IMR-90 (cell line): ENCODE measurements around the gene FBXW7. TPM values are rescaled to one million over a fixed set of nuclear protein-coding genes. Genes with fewer than 3 reads are reported as not detected.

Experiments used
- ATAC-seq: fragments of 200-7000 bp; cut with Tn5 transposase; 2 replicates; pipeline ENCODE4 v1.9.1; 2020; ENCODE audit warnings: low read depth, mild to moderate bottlenecking, moderate library complexity
- BruUV-seq: library from RNA; stranded (reverse); fragments of 400-500 nt; replicated peaks from 2 replicates; lab custom pipeline; 2021; lab: Mats Ljungman, UMichigan
- CTCF ChIA-PET: fragments of 300-600 bp; formaldehyde crosslinking; extraction: SDS; loops from one replicate; lab custom pipeline; 2021; ENCODE audit warnings: antibody characterized with exemption; lab: Yijun Ruan, JAX
- POLR2A ChIA-PET: fragments of 300-600 bp; sonication (Branson Sonifier 250); formaldehyde crosslinking; loops from one replicate; lab custom pipeline; 2022; ENCODE audit warnings: antibody characterized with exemption; ENCODE audit not compliant: unreplicated experiment; lab: Charles Lee
- DNase-seq: peaks from one replicate; pipeline ENCODE4 v3.0.0; 2013
- H2AFZ ChIP-seq: replicated peaks from 2 replicates; pipeline ENCODE3; 2013; ENCODE audit warnings: low read length, mild to moderate bottlenecking; ENCODE audit not compliant: poor library complexity
- H2AK5ac ChIP-seq: 2 replicates; pipeline ENCODE4 v1.6.1; 2013; ENCODE audit warnings: low read depth, low read length, inconsistent platforms
- H2AK9ac ChIP-seq: replicated peaks from 2 replicates; pipeline ENCODE3; 2013; ENCODE audit warnings: mild to moderate bottlenecking, low read depth, low read length, moderate library complexity; ENCODE audit not compliant: poor library complexity
- H2BK120ac ChIP-seq: 2 replicates; pipeline ENCODE4 v1.6.1; 2013; ENCODE audit warnings: low read depth, low read length, inconsistent platforms
- H2BK15ac ChIP-seq: 3 replicates; pipeline ENCODE4 v1.6.1; 2013; ENCODE audit warnings: low read depth, low read length, inconsistent platforms
- H2BK20ac ChIP-seq: 2 replicates; pipeline ENCODE4 v1.6.1; 2013; ENCODE audit warnings: low read depth, mild to moderate bottlenecking, inconsistent platforms, low read length, moderate library complexity
- H2BK5ac ChIP-seq: 2 replicates; pipeline ENCODE4 v1.6.1; 2013; ENCODE audit warnings: mild to moderate bottlenecking, low read depth, low read length, inconsistent platforms; ENCODE audit not compliant: poor library complexity, severe bottlenecking
- H3K14ac ChIP-seq: replicated peaks from 2 replicates; pipeline ENCODE4 v1.6.1; 2013; ENCODE audit warnings: low read depth, low read length, inconsistent platforms
- H3K18ac ChIP-seq: 2 replicates; pipeline ENCODE4 v1.6.1; 2013; ENCODE audit warnings: low read depth, low read length, control low read depth
- H3K23ac ChIP-seq: 2 replicates; pipeline ENCODE4 v1.6.1; 2013; ENCODE audit warnings: low read depth, low read length, inconsistent platforms
- H3K27ac ChIP-seq: 2 replicates; pipeline ENCODE4 v1.5.1; 2013; ENCODE audit warnings: mild to moderate bottlenecking, control low read depth, low read length; ENCODE audit not compliant: insufficient read depth
- H3K27me3 ChIP-seq: 2 replicates; pipeline ENCODE4 v1.6.1; 2013; ENCODE audit warnings: low read length; ENCODE audit not compliant: control insufficient read depth, insufficient read depth
- H3K36me3 ChIP-seq: 2 replicates; pipeline ENCODE4 v1.6.1; 2013; ENCODE audit warnings: low read length, mixed read lengths; ENCODE audit not compliant: control insufficient read depth, insufficient read depth
- H3K4ac ChIP-seq: 2 replicates; pipeline ENCODE4 v1.6.1; 2013; ENCODE audit warnings: low read depth, low read length, inconsistent platforms
- H3K4me1 ChIP-seq: 2 replicates; pipeline ENCODE4 v1.6.1; 2013; ENCODE audit warnings: low read length, mixed read lengths; ENCODE audit not compliant: control insufficient read depth, insufficient read depth
- H3K4me2 ChIP-seq: 2 replicates; pipeline ENCODE4 v1.6.1; 2013; ENCODE audit warnings: low read depth, mild to moderate bottlenecking, control low read depth, low read length, moderate library complexity
- H3K4me3 ChIP-seq: 2 replicates; pipeline ENCODE4 v1.5.1; 2013; ENCODE audit warnings: low read depth, mild to moderate bottlenecking, control low read depth, low read length, moderate library complexity; ENCODE audit not compliant: insufficient read depth
- H3K56ac ChIP-seq: 2 replicates; pipeline ENCODE4 v1.6.1; 2013; ENCODE audit warnings: low read length, inconsistent platforms; ENCODE audit not compliant: insufficient read depth; ENCODE audit errors: extremely low read depth
- H3K79me1 ChIP-seq, 2 experiments: 2 replicates each; pipeline ENCODE4 v1.6.1; 2013; ENCODE audit warnings: low read length in 2 of 2, inconsistent platforms in 1 of 2, low read depth in 1 of 2
- H3K9ac ChIP-seq: 2 replicates; pipeline ENCODE4 v1.6.1; 2013; ENCODE audit warnings: low read depth, low read length, control low read depth
- H3K9me1 ChIP-seq: 2 replicates; pipeline ENCODE4 v1.6.1; 2013; ENCODE audit warnings: low read length, inconsistent platforms; ENCODE audit not compliant: insufficient read depth
- H3K9me3 ChIP-seq: 2 replicates; pipeline ENCODE4 v1.6.1; 2013; ENCODE audit warnings: low read length; ENCODE audit not compliant: control insufficient read depth, insufficient read depth
- H4K20me1 ChIP-seq: 2 replicates; pipeline ENCODE4 v1.6.1; 2013; ENCODE audit warnings: low read length, inconsistent platforms; ENCODE audit not compliant: insufficient read depth
- H4K5ac ChIP-seq: 2 replicates; pipeline ENCODE4 v1.6.1; 2013; ENCODE audit warnings: mild to moderate bottlenecking, low read depth, low read length, control low read depth
- H4K8ac ChIP-seq, 2 experiments: 2 replicates each; pipeline ENCODE4 v1.6.1; 2013; ENCODE audit warnings: low read depth in 2 of 2, low read length in 2 of 2, control low read depth in 1 of 2, inconsistent platforms in 1 of 2
- H4K91ac ChIP-seq: 2 replicates; pipeline ENCODE4 v1.6.1; 2013; ENCODE audit warnings: low read depth, low read length, inconsistent platforms; ENCODE audit not compliant: insufficient read depth
- BHLHE40 ChIP-seq: fragments of 150-350 bp; IDR thresholded peaks from 2 replicates; pipeline ENCODE4 v1.6.1; 2016; ENCODE audit warnings: mild to moderate bottlenecking, low read depth, low read length
- CEBPB ChIP-seq: IDR thresholded peaks from 2 replicates; pipeline ENCODE4 v1.6.1; 2012; ENCODE audit warnings: low read depth, low read length, improper control_type of control experiment
- RFX5 ChIP-seq: IDR thresholded peaks from 2 replicates; pipeline ENCODE4 v1.8.0; 2012; ENCODE audit warnings: low read depth, mild to moderate bottlenecking, low read length, moderate library complexity
- SMC3 ChIP-seq: fragments of 150-350 bp; IDR thresholded peaks from 2 replicates; pipeline ENCODE4 v1.6.1; 2016; ENCODE audit warnings: low read depth, mild to moderate bottlenecking, antibody characterized with exemption, low read length, moderate library complexity
- WGBS, 2 experiments: methylation state at CpG; one replicate each; pipeline versions ENCODE4 v1.1.5 to v1.1.7; 2013; ENCODE audit warnings: missing lambda C conversion rate in 2 of 2; ENCODE audit not compliant: insufficient read length in 1 of 2; ENCODE audit errors: extremely low coverage in 2 of 2; 5-methylcytosine and 5-hydroxymethylcytosine counted together
- dilution Hi-C: fragments of 300-500 bp; cut with HindIII; formaldehyde crosslinking; loops from one replicate; pipeline ENCODE4 v1.14.3; 2018; ENCODE audit warnings: low sequenced_read_pairs; ENCODE audit not compliant: unreplicated experiment
- in situ Hi-C: fragments of 300-500 bp; cut with MboI; formaldehyde crosslinking; loops from 3 replicates; pipeline ENCODE4 v1.14.3; 2019; ENCODE audit warnings: low sequenced_read_pairs, inconsistent platforms, mixed read lengths
- intact Hi-C: fragments of 100-400 bp; cut with micrococcal nuclease; formaldehyde crosslinking; loops from 2 replicates; pipeline ENCODE4 v1.10.0; 2022
- polyA plus RNA-seq, 3 experiments: library from polyadenylated mRNA; depleted of rRNA; stranded (reverse); fragments of >200 nt; gene quantifications; 2 replicates each; pipeline ENCODE4 v1.2.3, GENCODE V29; 2012; ENCODE audit warnings: low replicate concordance in 1 of 3
- total RNA-seq: library from RNA; depleted of rRNA; stranded (reverse); fragments of >200 nt; gene quantifications from 2 replicates; pipeline ENCODE4 v1.2.3, GENCODE V29; 2012

Gene FBXW7
- total and polyA plus RNA-seq, 2 of the 4 experiments (the other 2 are of a cell fraction): 7.2 to 27.4 TPM

- CTCF ChIA-PET: no interaction called here
- Histone ChIP-seq H2BK120ac (no peak overlapping the region), H4K8ac (no peak overlapping the region), H3K4me3 (no peak overlapping the region), H3K36me3 (no peaks in the 10 kb centered on the region), H2BK5ac (no peak overlapping the region), H4K91ac (no peak overlapping the region), H2AFZ (no peak overlapping the region), H3K14ac (no peak overlapping the region), H3K9me3 (no peaks in the 10 kb centered on the region), H4K20me1 (no peaks in the 10 kb centered on the region), H3K4ac (no peak overlapping the region), H3K4me2 (no peak overlapping the region), H3K9me1 (no peaks in the 10 kb centered on the region), H3K9ac (no peak overlapping the region), H3K79me1 (no peaks in the 10 kb centered on the region), H2AK5ac (no peak overlapping the region), H2AK9ac (no peak overlapping the region), H4K5ac (no peak overlapping the region), H3K4me1 (no peaks in the 10 kb centered on the region), H3K23ac (no peak overlapping the region), H3K27ac (no peak overlapping the region), H2BK15ac (no peak overlapping the region), H3K56ac (no peak overlapping the region), H3K27me3 (peaks cover 22% of the 10 kb centered on the region), H2BK20ac (no peak overlapping the region), H3K18ac (no peak overlapping the region)
- dilution Hi-C loops: no loop called here
- BruUV-seq: no TSS peak
- ATAC-seq: no peak
- in situ Hi-C loops: no loop called here
- POLR2A ChIA-PET: no interaction called here
- intact Hi-C loops: no loop called here
- no peak for DNase-seq
- no peak for TF ChIP-seq BHLHE40
- TF ChIP-seq SMC3: no peak
- TF ChIP-seq CEBPB: no peak
- no peak for TF ChIP-seq RFX5
- WGBS, 2 experiments: no CpG with 5 or more reads among the region's 8 CpGs
Measured at GRCh38 chr4:152279234-152279566, 256.7 kb downstream of the FBXW7 start.
